KOPT-K1 (cell line): ENCODE data around the gene MED29.

Experiments
- H3K27ac ChIP-seq: fragments of 200-600 bp; sonication (generic); 2 replicates; pipeline ENCODE4 v1.5.1; 2016; ENCODE audit warnings: antibody characterized with exemption, mild to moderate bottlenecking, low read depth, low read length; ENCODE audit not compliant: poor library complexity, severe bottlenecking
- H3K36me3 ChIP-seq: fragments of 200-600 bp; sonication (generic); 2 replicates; pipeline ENCODE4 v1.5.1; 2017; ENCODE audit warnings: antibody characterized with exemption, mild to moderate bottlenecking, low read length, moderate library complexity; ENCODE audit not compliant: insufficient read depth
- H3K9me3 ChIP-seq: fragments of 200-600 bp; sonication (generic); 2 replicates; pipeline ENCODE4 v1.5.1; 2017; ENCODE audit warnings: antibody characterized with exemption, low read length, mild to moderate bottlenecking; ENCODE audit not compliant: insufficient read depth, poor library complexity, severe bottlenecking

The MED29 gene

GRCh38 chr19:39390751-39391437 lies at the start of gene MED29, which contains the start of gene PAF1:
Gene MED29, plus strand, starts transcription at chr19:39391378. Its CDS starts 45 bp downstream, at chr19:39391423.
Gene PAF1, minus strand, starts transcription at chr19:39391106. Its CDS starts 242 bp downstream, at chr19:39390864.
- H3K27ac ChIP-seq: peak within 1 kb of the TSS; percentile 90
- H3K36me3 ChIP-seq: peaks cover 63% of the 10 kb centered on the region
- no peaks in the 10 kb centered on the region for H3K9me3 ChIP-seq

- Histone ChIP-seq H3K27ac (peak within 1 kb of the TSS; percentile 80), H3K36me3 (peaks cover 11% of the 10 kb centered on the region), H3K9me3 (no peaks in the 10 kb centered on the region)
Observed at GRCh38 chr19:39341719-39342604, 49.2 kb upstream of the MED29 start, which contains the start of gene SAMD4B. Gene SAMD4B, plus strand, starts transcription at chr19:39342421. Its CDS starts 14,473 bp downstream, at chr19:39356894.

GRCh38 chr19:39342647-39343305 lies 48.4 kb upstream of the MED29 start:
- Histone ChIP-seq H3K9me3 (no peaks in the 10 kb centered on the region), H3K27ac (peak overlapping the region; percentile 59), H3K36me3 (peaks cover 13% of the 10 kb centered on the region)

GRCh38 chr19:39345956-39346355 lies 45.2 kb upstream of the MED29 start:
- H3K36me3 ChIP-seq: peaks cover 39% of the 10 kb centered on the region
- no peaks in the 10 kb centered on the region for H3K9me3 ChIP-seq
- no peak overlapping the region for H3K27ac ChIP-seq

GRCh38 chr19:39347332-39348164 lies 43.6 kb upstream of the MED29 start:
- Histone ChIP-seq H3K27ac (no peak overlapping the region), H3K9me3 (no peaks in the 10 kb centered on the region), H3K36me3 (peaks cover 50% of the 10 kb centered on the region)

GRCh38 chr19:39349326-39349725 lies 41.9 kb upstream of the MED29 start:
- Histone ChIP-seq H3K9me3 (no peaks in the 10 kb centered on the region), H3K36me3 (peaks cover 66% of the 10 kb centered on the region), H3K27ac (no peak overlapping the region)

GRCh38 chr19:39350156-39350555 lies 41.0 kb upstream of the MED29 start:
- Histone ChIP-seq H3K36me3 (peaks cover 71% of the 10 kb centered on the region), H3K9me3 (no peaks in the 10 kb centered on the region), H3K27ac (no peak overlapping the region)

GRCh38 chr19:39351537-39352064 lies 39.6 kb upstream of the MED29 start:
- H3K36me3 ChIP-seq: peaks cover 77% of the 10 kb centered on the region
- no peaks in the 10 kb centered on the region for H3K9me3 ChIP-seq
- H3K27ac ChIP-seq: no peak overlapping the region

- Histone ChIP-seq H3K36me3 (peaks cover 87% of the 10 kb centered on the region), H3K27ac (no peak overlapping the region), H3K9me3 (no peaks in the 10 kb centered on the region)
Observed at GRCh38 chr19:39352381-39353255, 38.6 kb upstream of the MED29 start.

- Histone ChIP-seq H3K27ac (no peak overlapping the region), H3K9me3 (no peaks in the 10 kb centered on the region), H3K36me3 (peaks cover 84% of the 10 kb centered on the region)
Observed at GRCh38 chr19:39355253-39355652, 35.9 kb upstream of the MED29 start.

- H3K9me3 ChIP-seq: no peaks in the 10 kb centered on the region
- no peak overlapping the region for H3K27ac ChIP-seq
- H3K36me3 ChIP-seq: peaks cover 90% of the 10 kb centered on the region
Observed at GRCh38 chr19:39356073-39356472, 35.1 kb upstream of the MED29 start.

- Histone ChIP-seq H3K27ac (no peak overlapping the region), H3K9me3 (no peaks in the 10 kb centered on the region), H3K36me3 (peaks cover 91% of the 10 kb centered on the region)
Observed at GRCh38 chr19:39356647-39357046, 34.5 kb upstream of the MED29 start.

GRCh38 chr19:39359026-39359425 lies 32.2 kb upstream of the MED29 start:
- peaks cover 89% of the 10 kb centered on the region for H3K36me3 ChIP-seq

More at GRCh38 chr19:39359026-39359425, 32.2 kb upstream of the MED29 start:
- H3K27ac ChIP-seq: no peak overlapping the region
- no peaks in the 10 kb centered on the region for H3K9me3 ChIP-seq
